GM12874 (cell line): Measurements from ENCODE around the gene PLCXD3.

Experiments used
- CTCF ChIP-seq: IDR thresholded peaks from 2 replicates; pipeline ENCODE4 v1.5.1; 2011; ENCODE audit warnings: low read depth, mild to moderate bottlenecking, control low read depth, low read length, moderate library complexity; ENCODE audit not compliant: insufficient read depth

Gene PLCXD3

GRCh38 chr5:41339339-41339738 lies 171.1 kb downstream of the PLCXD3 start:
- TF ChIP-seq CTCF = no peak

GRCh38 chr5:41338136-41338675 lies 172.2 kb downstream of the PLCXD3 start:
- TF ChIP-seq CTCF = no peak

- TF ChIP-seq CTCF = no peak
Observed at GRCh38 chr5:41337724-41338123, 172.7 kb downstream of the PLCXD3 start.

GRCh38 chr5:41337216-41337615 lies 173.2 kb downstream of the PLCXD3 start:
- TF ChIP-seq CTCF = no peak

- TF ChIP-seq CTCF = no peak
Observed at GRCh38 chr5:41336471-41336870, 173.9 kb downstream of the PLCXD3 start.

- TF ChIP-seq CTCF = no peak
Observed at GRCh38 chr5:41335596-41336181, 174.7 kb downstream of the PLCXD3 start.

GRCh38 chr5:41334758-41335157 lies 175.6 kb downstream of the PLCXD3 start:
- TF ChIP-seq CTCF = no peak
